NB4 (cell line): ENCODE data around the gene EFNA3.

Experiments used
- MYC ChIP-seq: IDR thresholded peaks from 2 replicates; pipeline ENCODE4 v1.6.1; 2011; ENCODE audit warnings: low read depth, low read length
- POLR2A ChIP-seq: IDR thresholded peaks from 2 replicates; pipeline ENCODE4 v1.6.1; 2011; ENCODE audit warnings: mild to moderate bottlenecking; ENCODE audit not compliant: insufficient read length; ENCODE audit errors: extremely low read depth
- TF ChIP-seq, protein P1 (sequence below): IDR thresholded peaks from one replicate; pipeline ENCODE4 v1.5.1; 2012; ENCODE audit warnings: low read depth, low read length
- TF ChIP-seq, protein P2 (sequence below): IDR thresholded peaks from 2 replicates; pipeline ENCODE4 v1.6.1; 2011; ENCODE audit warnings: low read depth, low read length

DNA sequence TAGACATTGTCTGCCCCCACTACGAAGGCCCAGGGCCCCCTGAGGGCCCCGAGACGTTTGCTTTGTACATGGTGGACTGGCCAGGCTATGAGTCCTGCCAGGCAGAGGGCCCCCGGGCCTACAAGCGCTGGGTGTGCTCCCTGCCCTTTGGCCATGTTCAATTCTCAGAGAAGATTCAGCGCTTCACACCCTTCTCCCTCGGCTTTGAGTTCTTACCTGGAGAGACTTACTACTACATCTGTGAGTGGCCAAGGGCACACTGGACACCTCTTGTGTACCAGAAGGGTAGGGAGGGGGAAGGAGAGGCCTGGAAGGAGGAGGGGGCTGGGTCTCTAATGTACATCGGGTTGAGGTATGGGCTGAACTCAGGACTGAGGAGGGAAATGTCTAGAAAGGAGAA lies 11.9 kb upstream of the EFNA3 start:
- TF ChIP-seq, protein P1, sequence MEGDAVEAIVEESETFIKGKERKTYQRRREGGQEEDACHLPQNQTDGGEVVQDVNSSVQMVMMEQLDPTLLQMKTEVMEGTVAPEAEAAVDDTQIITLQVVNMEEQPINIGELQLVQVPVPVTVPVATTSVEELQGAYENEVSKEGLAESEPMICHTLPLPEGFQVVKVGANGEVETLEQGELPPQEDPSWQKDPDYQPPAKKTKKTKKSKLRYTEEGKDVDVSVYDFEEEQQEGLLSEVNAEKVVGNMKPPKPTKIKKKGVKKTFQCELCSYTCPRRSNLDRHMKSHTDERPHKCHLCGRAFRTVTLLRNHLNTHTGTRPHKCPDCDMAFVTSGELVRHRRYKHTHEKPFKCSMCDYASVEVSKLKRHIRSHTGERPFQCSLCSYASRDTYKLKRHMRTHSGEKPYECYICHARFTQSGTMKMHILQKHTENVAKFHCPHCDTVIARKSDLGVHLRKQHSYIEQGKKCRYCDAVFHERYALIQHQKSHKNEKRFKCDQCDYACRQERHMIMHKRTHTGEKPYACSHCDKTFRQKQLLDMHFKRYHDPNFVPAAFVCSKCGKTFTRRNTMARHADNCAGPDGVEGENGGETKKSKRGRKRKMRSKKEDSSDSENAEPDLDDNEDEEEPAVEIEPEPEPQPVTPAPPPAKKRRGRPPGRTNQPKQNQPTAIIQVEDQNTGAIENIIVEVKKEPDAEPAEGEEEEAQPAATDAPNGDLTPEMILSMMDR: no peak
- TF ChIP-seq POLR2A (no peak), MYC (no peak)
- TF ChIP-seq, protein P2, sequence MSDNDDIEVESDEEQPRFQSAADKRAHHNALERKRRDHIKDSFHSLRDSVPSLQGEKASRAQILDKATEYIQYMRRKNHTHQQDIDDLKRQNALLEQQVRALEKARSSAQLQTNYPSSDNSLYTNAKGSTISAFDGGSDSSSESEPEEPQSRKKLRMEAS: no peak
